GM19395 (cell line): ENCODE results near the gene RBM19.

ENCODE experiments used
- ATAC-seq: cut with Tn5 transposase; IDR thresholded peaks from one replicate; pipeline ENCODE4 v1.9.1; 2021; ENCODE audit warnings: mild to moderate bottlenecking, moderate library complexity; ENCODE audit not compliant: unreplicated experiment

Gene RBM19

DNA sequence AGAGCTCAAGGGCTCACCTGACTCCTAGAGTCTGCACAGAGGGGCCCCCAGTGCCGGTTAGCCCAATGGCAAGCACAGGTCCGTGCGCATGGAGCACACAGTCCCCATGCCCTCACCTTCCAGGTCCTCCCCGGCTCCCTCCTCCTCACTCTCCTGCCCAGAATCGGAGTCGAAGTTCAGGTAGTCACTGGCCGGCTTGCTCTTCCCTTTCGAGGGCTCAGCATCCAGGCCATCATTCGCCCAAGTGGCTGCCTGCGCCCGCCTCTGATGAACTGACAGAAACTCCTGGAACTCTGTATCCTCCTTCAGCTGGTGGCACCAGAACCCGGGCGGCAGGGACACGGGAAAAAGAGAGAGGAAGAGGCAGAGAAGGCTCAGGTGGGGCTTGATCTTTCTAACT lies 7.0 kb downstream of the RBM19 start:
- no peak for ATAC-seq

DNA sequence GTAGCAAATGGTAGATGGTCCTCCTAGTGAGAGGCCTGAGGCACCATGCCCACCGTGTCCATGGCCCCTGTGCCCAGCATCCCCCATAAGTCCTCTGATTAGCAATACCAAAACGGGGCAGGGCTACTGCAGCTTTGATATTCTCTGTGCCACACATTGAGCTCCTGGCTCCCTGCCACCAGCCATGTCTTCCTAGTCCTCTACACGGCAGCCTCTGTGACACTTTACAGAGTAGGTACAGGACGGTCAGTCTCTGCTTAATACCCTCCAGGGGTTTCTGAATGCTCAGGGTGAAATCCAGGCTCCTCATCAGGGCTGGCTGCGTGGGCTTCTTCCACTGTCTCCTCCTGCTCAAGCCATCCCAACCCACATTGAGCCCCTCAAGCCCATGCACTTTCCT lies 8.0 kb downstream of the RBM19 start:
- no peak for ATAC-seq

- no peak for ATAC-seq
These were observed 8.5 kb downstream of the RBM19 start for GRCh38 chr12:113957627-113958026.

GRCh38 chr12:113955109-113955970 lies 10.8 kb downstream of the RBM19 start:
- ATAC-seq, result no peak

DNA sequence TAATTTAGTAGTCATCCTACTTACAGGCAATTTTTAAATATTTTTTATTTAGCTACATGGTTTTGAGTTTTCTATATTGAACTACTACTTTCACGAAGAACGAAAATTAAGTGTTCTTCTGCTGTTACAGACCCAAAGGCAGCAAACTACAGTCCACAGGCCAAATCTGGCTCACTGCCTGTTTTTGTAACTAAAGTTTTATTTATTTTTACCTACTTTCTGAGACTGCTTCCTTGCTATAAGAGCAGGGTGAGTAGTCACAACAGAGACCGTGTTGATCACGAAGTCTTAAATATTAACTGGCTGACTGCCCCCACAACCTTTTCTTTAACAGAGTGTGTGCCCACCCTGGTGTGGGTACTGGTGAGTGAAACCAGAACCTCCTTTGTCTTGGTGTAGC lies 11.6 kb downstream of the RBM19 start:
- ATAC-seq, result no peak

GRCh38 chr12:113950873-113951272 lies 15.3 kb downstream of the RBM19 start:
- ATAC-seq, result no peak

DNA sequence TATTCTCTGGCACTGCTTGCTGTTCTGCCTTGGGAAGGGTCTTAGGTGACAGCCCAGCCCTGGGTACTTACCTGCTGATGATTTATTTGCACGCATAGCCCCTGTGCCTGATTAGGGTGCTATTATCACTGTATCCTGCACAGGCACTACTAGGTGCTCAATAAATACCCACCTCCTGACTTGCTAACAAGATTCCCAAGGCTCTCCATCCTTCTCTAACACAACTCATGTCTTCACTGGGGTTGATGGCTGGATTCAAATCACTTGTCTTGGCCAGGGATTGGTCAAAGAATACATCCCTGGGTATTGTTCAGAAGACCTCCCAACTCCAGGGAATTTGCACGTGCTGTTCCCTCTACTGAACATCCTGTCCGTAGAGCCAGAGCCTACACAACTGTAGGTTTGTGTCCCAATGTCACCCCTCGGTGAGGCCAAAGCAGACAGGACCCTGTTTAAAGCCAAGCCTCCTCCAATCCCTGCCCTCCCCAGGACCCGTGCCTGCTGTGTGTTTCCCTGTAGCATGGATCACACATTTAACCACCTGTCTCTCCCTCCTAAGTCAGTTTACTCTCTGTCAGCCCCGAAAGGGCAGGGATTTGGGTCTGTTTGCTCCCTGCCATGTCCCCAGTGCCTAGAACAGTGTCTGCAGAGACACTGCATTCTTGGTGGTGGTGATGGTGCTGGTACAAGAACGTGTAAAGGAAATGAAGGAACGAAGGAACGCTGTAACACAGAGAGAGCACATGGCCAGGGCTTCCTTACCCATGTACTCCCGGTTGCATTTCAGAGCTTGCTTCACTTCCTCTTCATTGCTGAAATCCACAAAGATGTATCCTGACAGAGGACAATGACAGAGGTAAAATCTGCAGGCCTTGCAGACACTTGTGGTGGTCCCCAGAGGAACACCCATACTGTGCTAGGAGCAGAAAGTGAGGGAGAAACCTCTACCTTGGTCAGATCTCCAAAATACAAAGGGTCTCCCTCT lies 16.5 kb downstream of the RBM19 start:
- ATAC-seq, result no peak

DNA sequence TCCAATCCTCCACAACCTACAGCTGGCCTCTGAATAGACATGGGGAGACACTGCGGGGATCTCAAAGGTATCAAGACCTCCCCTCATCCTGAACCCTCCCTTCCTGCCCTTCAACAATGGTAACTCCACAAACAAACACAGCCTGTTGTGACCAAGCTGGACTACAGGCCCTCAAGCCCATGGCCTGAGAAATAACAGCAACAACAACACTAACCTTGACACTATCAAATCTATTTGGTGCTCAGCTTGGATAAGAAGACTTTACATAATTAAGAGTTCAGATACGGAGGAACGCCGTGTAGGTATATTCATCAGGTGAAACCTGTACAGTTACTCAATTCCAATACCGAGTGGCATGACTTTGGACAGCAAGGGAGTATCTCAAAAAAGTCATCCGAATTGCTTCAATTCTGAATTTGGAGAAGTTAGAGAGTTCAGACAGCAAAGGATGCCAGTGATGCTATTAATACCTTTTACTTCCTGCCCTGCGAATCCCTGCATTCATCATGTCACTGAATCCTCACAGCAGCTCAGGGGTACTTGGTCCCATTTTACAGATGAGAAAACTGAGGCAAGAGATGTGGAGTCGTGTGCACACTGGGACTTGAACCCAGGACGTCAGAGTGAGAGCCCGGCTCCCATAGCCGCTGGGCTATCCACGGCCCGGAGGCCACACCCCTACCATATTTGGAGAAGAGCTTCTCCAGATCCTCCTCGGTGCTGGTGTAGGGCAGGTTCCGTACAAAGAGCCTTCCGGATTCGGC lies 17.8 kb downstream of the RBM19 start:
- no peak for ATAC-seq

DNA sequence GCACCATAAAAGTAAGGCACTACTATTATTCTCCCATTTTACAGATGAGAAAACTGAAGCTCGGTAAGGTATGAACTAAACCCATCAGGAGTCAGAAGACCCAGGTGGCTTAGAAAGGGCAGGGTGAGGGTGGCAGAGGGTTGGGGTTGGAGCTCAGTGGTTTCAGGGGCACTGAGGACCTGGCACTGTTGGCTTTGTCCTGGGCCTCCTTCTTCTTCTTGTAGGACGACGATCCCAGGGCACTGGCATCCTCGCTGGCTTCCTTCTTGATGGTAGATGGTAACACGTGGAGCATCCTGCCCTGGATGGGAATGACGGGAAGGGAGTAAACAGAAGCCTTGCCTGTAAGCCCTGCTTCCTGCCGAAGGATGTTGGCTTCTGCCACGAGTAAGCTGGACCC lies 19.9 kb downstream of the RBM19 start:
- no peak for ATAC-seq

DNA sequence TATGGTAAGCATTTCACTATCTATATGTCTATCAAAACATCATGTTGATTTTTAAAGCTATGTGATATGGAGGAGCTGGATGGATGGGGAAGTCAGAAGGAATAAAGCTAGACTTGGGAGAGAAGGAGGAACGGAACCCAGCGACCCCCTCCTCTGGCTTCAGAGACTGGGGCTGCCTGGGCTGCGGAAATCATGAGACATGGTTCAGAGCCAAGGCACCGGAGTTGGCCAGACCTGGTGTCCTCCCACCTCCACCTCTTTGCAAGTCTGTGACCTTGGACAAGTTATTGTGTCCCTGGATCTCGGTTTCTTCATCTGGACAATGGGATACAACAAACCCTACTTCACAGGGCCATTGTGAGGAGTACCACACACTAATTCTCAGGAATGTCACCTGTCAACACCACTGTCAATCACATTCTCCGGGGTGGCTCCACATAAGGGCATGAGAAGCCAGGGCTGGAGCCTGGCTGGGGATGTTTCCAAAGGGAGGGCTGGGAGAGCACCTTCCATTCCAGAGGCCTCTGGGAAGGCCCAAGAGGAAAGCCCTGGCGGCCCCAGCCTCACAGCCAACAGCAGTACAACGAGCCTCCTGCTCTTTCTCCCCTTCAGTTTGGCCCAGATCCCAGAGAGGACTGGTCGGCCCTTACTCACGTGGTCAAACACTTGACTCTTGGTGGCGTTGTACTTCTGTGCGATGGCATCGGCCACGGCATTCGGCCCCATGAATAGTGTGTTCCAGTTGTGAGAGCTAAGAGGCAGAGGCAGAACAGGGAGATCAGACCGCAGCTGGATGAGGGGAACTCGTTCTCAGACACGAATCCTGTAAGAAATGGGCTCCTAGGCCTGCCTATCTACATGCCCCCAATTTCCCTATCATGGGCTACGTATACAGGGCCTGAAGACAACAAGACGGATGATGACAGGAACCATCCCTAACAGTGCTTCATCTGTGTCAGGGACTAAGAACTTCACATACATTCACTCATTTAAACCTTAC lies 20.7 kb downstream of the RBM19 start:
- ATAC-seq, result no peak

DNA sequence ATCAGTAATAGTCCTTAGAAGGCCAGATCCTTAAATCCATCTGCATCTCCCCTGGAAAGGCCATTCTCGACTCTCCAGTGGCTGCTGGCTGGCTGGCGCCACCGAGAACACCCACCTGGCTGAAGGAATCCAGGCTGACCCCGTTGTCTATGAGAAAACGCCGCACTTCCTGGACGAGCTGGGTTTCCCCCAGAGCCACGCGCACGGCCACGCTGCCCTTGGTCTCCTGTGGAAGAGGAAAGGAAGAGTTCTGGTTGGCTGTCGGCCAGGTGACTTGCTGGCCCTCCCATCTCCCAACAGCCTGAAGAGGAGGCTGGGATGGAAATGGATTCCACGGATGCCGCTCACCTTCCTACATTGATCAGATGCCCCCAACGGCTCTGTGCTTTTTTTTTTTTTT lies 23.9 kb downstream of the RBM19 start:
- ATAC-seq, result no peak

DNA sequence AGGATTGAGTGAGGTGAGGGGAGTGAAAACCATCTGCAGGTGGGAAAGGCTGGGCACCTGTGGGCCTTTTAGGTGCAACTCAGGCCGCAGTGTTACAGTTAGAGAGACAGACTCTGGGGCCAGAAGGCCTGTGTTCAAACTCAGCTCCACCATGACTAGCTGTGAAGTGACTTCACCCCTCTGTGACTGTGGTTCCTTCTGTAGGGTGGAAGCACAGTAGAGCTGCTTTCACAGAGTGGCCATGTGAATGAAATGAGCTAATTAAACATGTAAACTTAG lies 25.0 kb downstream of the RBM19 start:
- ATAC-seq, result no peak

GRCh38 chr12:113940357-113941207 lies 25.5 kb downstream of the RBM19 start:
- no peak for ATAC-seq

- ATAC-seq, result no peak
These were observed 26.3 kb downstream of the RBM19 start for GRCh38 chr12:113939867-113940266.

GRCh38 chr12:113938471-113938870 lies 27.7 kb downstream of the RBM19 start:
- no peak for ATAC-seq

- no peak for ATAC-seq
These were observed 29.7 kb downstream of the RBM19 start for GRCh38 chr12:113936460-113936859.

DNA sequence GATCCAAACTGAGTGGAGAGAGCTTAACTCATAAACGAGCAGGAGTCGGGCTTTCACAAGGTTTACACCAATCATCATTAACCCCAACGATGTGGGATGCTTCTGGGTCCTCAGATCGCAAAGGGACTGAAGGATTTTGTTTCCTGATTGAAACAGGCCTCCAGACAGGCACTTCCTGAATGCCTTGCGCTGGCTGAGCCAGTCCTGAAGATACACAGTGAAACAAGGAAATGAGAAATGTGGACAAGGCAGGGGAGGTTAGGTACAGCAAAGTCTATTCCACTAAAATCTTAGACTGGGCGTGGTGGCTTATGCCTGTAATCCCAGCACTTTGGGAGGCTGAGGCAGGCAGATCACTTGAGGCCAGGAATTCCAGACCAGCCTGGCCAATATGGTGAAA lies 30.7 kb downstream of the RBM19 start:
- no peak for ATAC-seq

- ATAC-seq, result no peak
These were observed 31.2 kb downstream of the RBM19 start for GRCh38 chr12:113934946-113935345.
